CD8-positive, alpha-beta memory T cell (primary cell): ENCODE results near the gene INAFM1. TPM values are rescaled to one million over a fixed set of nuclear protein-coding genes. Genes with fewer than 3 reads are reported as not detected.
"Not testable (repeated sequence)": the region's sequence is repeated elsewhere in the genome, so short reads cannot be mapped to it uniquely, and the experiment has no call there.

ENCODE experiments used
- CTCF ChIA-PET: fragments of 350-600 bp; sonication (Branson Sonifier 250); formaldehyde crosslinking; loops from one replicate; lab custom pipeline; 2021; ENCODE audit warnings: antibody characterized with exemption; lab: Charles Lee
- POLR2A ChIA-PET: fragments of 350-600 bp; sonication (Branson Sonifier 250); formaldehyde crosslinking; loops from one replicate; lab custom pipeline; 2021; ENCODE audit warnings: antibody characterized with exemption; lab: Charles Lee
- DNase-seq, 5 donors: peaks; one replicate each; pipeline versions ENCODE4 v3.0.0 to v3.0.0-alpha.2; 2020 to 2022; ENCODE audit warnings: mixed read lengths in 1 of 5
- H3K27ac ChIP-seq: one replicate; pipeline ENCODE4 v1.7.0; 2013; ENCODE audit warnings: low read depth, mild to moderate bottlenecking, low read length, moderate library complexity
- H3K27me3 ChIP-seq: 2 replicates; pipeline ENCODE4 v1.7.0; 2013; ENCODE audit warnings: low read length, mild to moderate bottlenecking; ENCODE audit not compliant: insufficient read depth, poor library complexity, severe bottlenecking
- H3K36me3 ChIP-seq: 2 replicates; pipeline ENCODE4 v1.7.0; 2013; ENCODE audit warnings: mild to moderate bottlenecking, low read length, moderate library complexity; ENCODE audit not compliant: insufficient read depth
- H3K4me1 ChIP-seq: 2 replicates; pipeline ENCODE4 v1.7.0; 2013; ENCODE audit warnings: mild to moderate bottlenecking, low read length, moderate library complexity; ENCODE audit not compliant: insufficient read depth
- H3K4me3 ChIP-seq: 2 replicates; pipeline ENCODE4 v1.7.0; 2013; ENCODE audit warnings: mild to moderate bottlenecking, low read length
- H3K9me3 ChIP-seq: 2 replicates; pipeline ENCODE4 v1.7.0; 2013; ENCODE audit warnings: mild to moderate bottlenecking, low read length
- H3K27ac Mint-ChIP-seq, 8 donors: one replicate each; pipeline ENCODE4 v1.8.0; 2020 to 2021; ENCODE audit warnings: mixed read lengths in 8 of 8, mild to moderate bottlenecking in 6 of 8, inconsistent platforms in 3 of 8, moderate library complexity in 3 of 8
- H3K27me3 Mint-ChIP-seq, 2 donors: one replicate each; pipeline ENCODE4 v1.8.0; 2020 to 2021; ENCODE audit warnings: mixed read lengths in 2 of 2, mild to moderate bottlenecking in 1 of 2, moderate library complexity in 1 of 2
- H3K36me3 Mint-ChIP-seq, 3 donors: one replicate each; pipeline ENCODE4 v1.8.0; 2020 to 2021; ENCODE audit warnings: mixed read lengths in 3 of 3, inconsistent platforms in 1 of 3, mild to moderate bottlenecking in 1 of 3
- H3K4me1 Mint-ChIP-seq, 3 donors: one replicate each; pipeline ENCODE4 v1.8.0; 2020 to 2021; ENCODE audit warnings: mixed read lengths in 3 of 3, inconsistent platforms in 1 of 3, mild to moderate bottlenecking in 1 of 3
- H3K4me3 Mint-ChIP-seq, 7 donors: one replicate each; pipeline ENCODE4 v1.8.0; 2020 to 2021; ENCODE audit warnings: mixed read lengths in 7 of 7, mild to moderate bottlenecking in 6 of 7, moderate library complexity in 4 of 7, inconsistent platforms in 2 of 7
- H3K9me3 Mint-ChIP-seq, 5 donors: one replicate each; pipeline ENCODE4 v1.8.0; 2020 to 2022; ENCODE audit warnings: mixed read lengths in 5 of 5, mild to moderate bottlenecking in 3 of 5, moderate library complexity in 2 of 5, inconsistent platforms in 1 of 5
- polyA plus RNA-seq: library from polyadenylated mRNA; unstranded; fragments of 300-500 nt; fragmentation: Illumina TruSeq; gene quantifications from one replicate; pipeline ENCODE4 v1.2.3, GENCODE V29; 2021
- total RNA-seq, 2 experiments: library from RNA; stranded (reverse); gene quantifications; one replicate each; pipeline ENCODE4 v1.2.3, GENCODE V29; 2021

INAFM1 gene
- total and polyA plus RNA-seq, 3 experiments from 2014 or later = 2.3 to 9.3 (median 7.3) TPM

- no peaks in the 10 kb centered on the region for H3K36me3 ChIP-seq
- POLR2A ChIA-PET = no interaction called here
- CTCF ChIA-PET = interaction anchor here (1.5 kb wide), 1 partner anchor 54 kb away, joined by 3 read pairs; no protein-coding TSS in a partner anchor
Observed at GRCh38 chr19:47280183-47280797, 5.6 kb downstream of the INAFM1 start.

GRCh38 chr19:47283405-47284059 is 8.8 kb downstream of the INAFM1 start:
- Mint-ChIP-seq H3K36me3 (peaks cover 0 to 2% (median 0%) of the 10 kb centered on the region in 3 donors), H3K4me3 (no peak overlapping the region), H3K4me1 (peaks cover 3 to 13% (median 6%) of the 10 kb centered on the region in 3 donors), H3K27ac (no peak overlapping the region), H3K27me3 (no peaks in the 10 kb centered on the region), H3K9me3 (no peaks in the 10 kb centered on the region)
- Histone ChIP-seq H3K27me3 (no peaks in the 10 kb centered on the region), H3K36me3 (no peaks in the 10 kb centered on the region), H3K9me3 (no peaks in the 10 kb centered on the region), H3K4me1 (no peaks in the 10 kb centered on the region), H3K27ac (no peak overlapping the region), H3K4me3 (no peak overlapping the region)
- DNase-seq = no peak
- CTCF ChIA-PET = interaction anchor here (0.7 to 2.1 kb wide), 6 partner anchors 8 to 133 kb away, joined by 3 to 25 read pairs (median 6); partner anchors contain the start of gene INAFM1
- POLR2A ChIA-PET = no interaction called here

More at GRCh38 chr19:47280183-47280797, 5.6 kb downstream of the INAFM1 start:
- Mint-ChIP-seq H3K4me3 (no peak overlapping the region), H3K27me3 (no peaks in the 10 kb centered on the region), H3K4me1 (peaks cover 11 to 17% (median 16%) of the 10 kb centered on the region in 3 donors), H3K9me3 (no peaks in the 10 kb centered on the region), H3K36me3 (peaks cover 0 to 2% (median 0%) of the 10 kb centered on the region in 3 donors), H3K27ac (no peak overlapping the region)
- Histone ChIP-seq H3K4me3 (no peak overlapping the region), H3K27me3 (no peaks in the 10 kb centered on the region), H3K4me1 (peaks cover 5% of the 10 kb centered on the region), H3K9me3 (no peaks in the 10 kb centered on the region), H3K27ac (no peak overlapping the region)
- DNase-seq = peak in 4 of 5 donors; percentile 16 to 59 (median 38)

- H3K27ac ChIP-seq = no peak overlapping the region
- Mint-ChIP-seq H3K9me3 (no peaks in the 10 kb centered on the region), H3K27me3 (no peaks in the 10 kb centered on the region), H3K36me3 (peaks cover 0 to 2% (median 0%) of the 10 kb centered on the region in 3 donors), H3K4me1 (peaks cover 3 to 15% (median 6%) of the 10 kb centered on the region in 3 donors), H3K27ac (no peak overlapping the region), H3K4me3 (no peak overlapping the region)
- no peaks in the 10 kb centered on the region for H3K27me3 ChIP-seq
- H3K4me3 ChIP-seq = no peak overlapping the region
- H3K4me1 ChIP-seq = no peaks in the 10 kb centered on the region
- CTCF ChIA-PET = interaction anchor here (0.6 to 2.1 kb wide), 11 partner anchors 9 to 456 kb away, joined by 3 to 25 read pairs (median 3); partner anchors contain the start of gene INAFM1
- POLR2A ChIA-PET = interaction anchor here (1.3 kb wide), 1 partner anchor 107 kb away, joined by 3 read pairs; no protein-coding TSS in a partner anchor
- H3K9me3 ChIP-seq = no peaks in the 10 kb centered on the region
- peak; percentile 28 to 60 (median 44) for DNase-seq
- H3K36me3 ChIP-seq = no peaks in the 10 kb centered on the region
Observed at GRCh38 chr19:47284324-47284899, 9.7 kb downstream of the INAFM1 start.

- H3K27me3 ChIP-seq = no peaks in the 10 kb centered on the region
- H3K27ac ChIP-seq = no peak overlapping the region
- ChIA-PET POLR2A (no interaction called here), CTCF (interaction anchor here (1.1 to 11.9 kb wide), 7 partner anchors 53 to 403 kb away, joined by 3 to 89 read pairs (median 4); partner anchors contain the start of gene DHX34)
- peak; percentile 61 to 83 (median 71) for DNase-seq
- H3K9me3 Mint-ChIP-seq = no peaks in the 10 kb centered on the region
- H3K4me3 ChIP-seq = no peak overlapping the region
- H3K4me1 Mint-ChIP-seq = peaks cover 7 to 14% (median 10%) of the 10 kb centered on the region in 3 donors
- peaks cover 3% of the 10 kb centered on the region for H3K4me1 ChIP-seq
- no peaks in the 10 kb centered on the region for H3K9me3 ChIP-seq
- peak overlapping the region in 2 of 8 donors; percentile 48 to 72 for H3K27ac Mint-ChIP-seq
- H3K36me3 Mint-ChIP-seq = no peaks in the 10 kb centered on the region
- H3K36me3 ChIP-seq = no peaks in the 10 kb centered on the region
- no peak overlapping the region for H3K4me3 Mint-ChIP-seq
- H3K27me3 Mint-ChIP-seq = no peaks in the 10 kb centered on the region
Observed at GRCh38 chr19:47296036-47296435, 21.4 kb downstream of the INAFM1 start.

- H3K27ac ChIP-seq, H3K36me3 ChIP-seq, H3K4me3 ChIP-seq, H3K9me3 Mint-ChIP-seq, H3K9me3 ChIP-seq, H3K27me3 Mint-ChIP-seq, DNase-seq, H3K4me3 Mint-ChIP-seq, H3K4me1 ChIP-seq, H3K36me3 Mint-ChIP-seq, POLR2A ChIA-PET, H3K27ac Mint-ChIP-seq, H3K27me3 ChIP-seq: not testable (repeated sequence)
- CTCF ChIA-PET = interaction anchor here (0.6 to 11.9 kb wide), 2 partner anchors 44 to 88 kb away, joined by 3 to 89 read pairs; no protein-coding TSS in a partner anchor
- H3K4me1 Mint-ChIP-seq = peaks cover 18 to 25% (median 19%) of the 10 kb centered on the region in 3 donors
Observed at GRCh38 chr19:47300867-47301266, 26.2 kb downstream of the INAFM1 start.

- CTCF ChIA-PET = no interaction called here
- H3K27me3 Mint-ChIP-seq = peaks cover 11 to 17% of the 10 kb centered on the region in 2 donors
- no peak overlapping the region for H3K4me3 Mint-ChIP-seq
- Histone ChIP-seq H3K4me3 (no peak overlapping the region), H3K27me3 (peaks cover 2% of the 10 kb centered on the region), H3K4me1 (peaks cover 6% of the 10 kb centered on the region), H3K27ac (no peak overlapping the region), H3K9me3 (no peaks in the 10 kb centered on the region), H3K36me3 (no peaks in the 10 kb centered on the region)
- no peaks in the 10 kb centered on the region for H3K36me3 Mint-ChIP-seq
- DNase-seq = no peak
- POLR2A ChIA-PET = no interaction called here
- H3K4me1 Mint-ChIP-seq = peaks cover 14 to 17% (median 15%) of the 10 kb centered on the region in 3 donors
- no peaks in the 10 kb centered on the region for H3K9me3 Mint-ChIP-seq
- H3K27ac Mint-ChIP-seq = no peak overlapping the region
Observed at GRCh38 chr19:47302249-47302648, 27.6 kb downstream of the INAFM1 start.

- Mint-ChIP-seq H3K4me1 (peaks cover 14 to 17% (median 15%) of the 10 kb centered on the region in 3 donors), H3K36me3 (no peaks in the 10 kb centered on the region), H3K27me3 (peaks cover 11 to 21% of the 10 kb centered on the region in 2 donors), H3K9me3 (no peaks in the 10 kb centered on the region), H3K27ac (no peak overlapping the region), H3K4me3 (peak overlapping the region in 1 of 7 donors; percentile 13)
- POLR2A ChIA-PET = no interaction called here
- CTCF ChIA-PET = interaction anchor here (1.4 kb wide), 1 partner anchor 87 kb away, joined by 3 read pairs; no protein-coding TSS in a partner anchor
- H3K4me3 ChIP-seq = no peak overlapping the region
- no peak for DNase-seq
- peaks cover 2% of the 10 kb centered on the region for H3K27me3 ChIP-seq
- peaks cover 6% of the 10 kb centered on the region for H3K4me1 ChIP-seq
- H3K27ac ChIP-seq = no peak overlapping the region
- H3K36me3 ChIP-seq = no peaks in the 10 kb centered on the region
- no peaks in the 10 kb centered on the region for H3K9me3 ChIP-seq
Observed at GRCh38 chr19:47303966-47304365, 29.3 kb downstream of the INAFM1 start.
